ENCODE results near the gene TNIK. TPM values are rescaled to one million over a fixed set of nuclear protein-coding genes. Genes with fewer than 3 reads are reported as not detected.

Gene TNIK
- polyA plus RNA-seq, 1 donor from 2014 or later = 19.3 TPM

DNA sequence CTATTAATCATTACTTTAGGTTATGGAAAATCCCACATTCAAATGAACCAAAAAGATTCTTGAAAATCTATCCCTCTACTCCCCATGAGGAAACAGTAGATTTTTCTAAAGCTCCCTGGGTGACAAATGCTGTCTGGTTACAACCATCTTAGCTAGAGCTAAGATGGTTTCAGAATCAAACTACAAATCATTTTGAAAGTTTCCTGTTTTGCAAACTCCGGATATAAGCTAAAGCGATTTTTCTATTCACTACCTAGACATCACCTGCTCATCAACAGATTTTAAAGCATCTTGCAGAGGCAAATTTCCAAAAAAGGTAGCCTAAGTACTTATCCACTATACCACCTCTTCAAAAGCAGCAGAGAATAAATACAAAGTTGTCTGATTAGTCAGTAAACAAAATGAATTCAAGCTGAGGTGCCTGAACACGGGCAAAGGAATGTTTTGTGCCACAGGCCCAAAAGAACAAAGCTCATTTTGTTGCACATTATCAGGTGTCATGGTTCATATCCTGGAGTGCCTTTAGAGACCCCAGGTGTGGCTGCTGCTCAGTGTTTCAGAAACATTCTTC, 204.9 kb downstream of the TNIK start:
- H3K9me2 ChIP-seq (ENCODE audit: insufficient read depth, low read length) = no peaks in the 10 kb centered on the region
- TF ChIP-seq, protein P1, sequence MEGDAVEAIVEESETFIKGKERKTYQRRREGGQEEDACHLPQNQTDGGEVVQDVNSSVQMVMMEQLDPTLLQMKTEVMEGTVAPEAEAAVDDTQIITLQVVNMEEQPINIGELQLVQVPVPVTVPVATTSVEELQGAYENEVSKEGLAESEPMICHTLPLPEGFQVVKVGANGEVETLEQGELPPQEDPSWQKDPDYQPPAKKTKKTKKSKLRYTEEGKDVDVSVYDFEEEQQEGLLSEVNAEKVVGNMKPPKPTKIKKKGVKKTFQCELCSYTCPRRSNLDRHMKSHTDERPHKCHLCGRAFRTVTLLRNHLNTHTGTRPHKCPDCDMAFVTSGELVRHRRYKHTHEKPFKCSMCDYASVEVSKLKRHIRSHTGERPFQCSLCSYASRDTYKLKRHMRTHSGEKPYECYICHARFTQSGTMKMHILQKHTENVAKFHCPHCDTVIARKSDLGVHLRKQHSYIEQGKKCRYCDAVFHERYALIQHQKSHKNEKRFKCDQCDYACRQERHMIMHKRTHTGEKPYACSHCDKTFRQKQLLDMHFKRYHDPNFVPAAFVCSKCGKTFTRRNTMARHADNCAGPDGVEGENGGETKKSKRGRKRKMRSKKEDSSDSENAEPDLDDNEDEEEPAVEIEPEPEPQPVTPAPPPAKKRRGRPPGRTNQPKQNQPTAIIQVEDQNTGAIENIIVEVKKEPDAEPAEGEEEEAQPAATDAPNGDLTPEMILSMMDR (IDR thresholded peaks at IDR 0.05; ENCODE audit: poor library complexity, severe bottlenecking) = no peak
- no peak for TF ChIP-seq MXI1 (conservative IDR thresholded peaks at IDR 0.05; ENCODE audit: poor library complexity, severe bottlenecking)
- no peak for TF ChIP-seq EP300 (conservative IDR thresholded peaks at IDR 0.05; ENCODE audit: poor library complexity, severe bottlenecking)
- TF ChIP-seq POLR2AphosphoS5 (IDR thresholded peaks at IDR 0.05) = no peak
- TF ChIP-seq SMC3 (conservative IDR thresholded peaks at IDR 0.05; ENCODE audit: poor library complexity) = no peak
- no peak for TF ChIP-seq RAD21 (conservative IDR thresholded peaks at IDR 0.05)
- TF ChIP-seq EZH2 (IDR thresholded peaks at IDR 0.05; ENCODE audit: borderline replicate concordance, insufficient read depth, low read length, poor library complexity, severe bottlenecking) = no peak
- TF ChIP-seq, protein P2, sequence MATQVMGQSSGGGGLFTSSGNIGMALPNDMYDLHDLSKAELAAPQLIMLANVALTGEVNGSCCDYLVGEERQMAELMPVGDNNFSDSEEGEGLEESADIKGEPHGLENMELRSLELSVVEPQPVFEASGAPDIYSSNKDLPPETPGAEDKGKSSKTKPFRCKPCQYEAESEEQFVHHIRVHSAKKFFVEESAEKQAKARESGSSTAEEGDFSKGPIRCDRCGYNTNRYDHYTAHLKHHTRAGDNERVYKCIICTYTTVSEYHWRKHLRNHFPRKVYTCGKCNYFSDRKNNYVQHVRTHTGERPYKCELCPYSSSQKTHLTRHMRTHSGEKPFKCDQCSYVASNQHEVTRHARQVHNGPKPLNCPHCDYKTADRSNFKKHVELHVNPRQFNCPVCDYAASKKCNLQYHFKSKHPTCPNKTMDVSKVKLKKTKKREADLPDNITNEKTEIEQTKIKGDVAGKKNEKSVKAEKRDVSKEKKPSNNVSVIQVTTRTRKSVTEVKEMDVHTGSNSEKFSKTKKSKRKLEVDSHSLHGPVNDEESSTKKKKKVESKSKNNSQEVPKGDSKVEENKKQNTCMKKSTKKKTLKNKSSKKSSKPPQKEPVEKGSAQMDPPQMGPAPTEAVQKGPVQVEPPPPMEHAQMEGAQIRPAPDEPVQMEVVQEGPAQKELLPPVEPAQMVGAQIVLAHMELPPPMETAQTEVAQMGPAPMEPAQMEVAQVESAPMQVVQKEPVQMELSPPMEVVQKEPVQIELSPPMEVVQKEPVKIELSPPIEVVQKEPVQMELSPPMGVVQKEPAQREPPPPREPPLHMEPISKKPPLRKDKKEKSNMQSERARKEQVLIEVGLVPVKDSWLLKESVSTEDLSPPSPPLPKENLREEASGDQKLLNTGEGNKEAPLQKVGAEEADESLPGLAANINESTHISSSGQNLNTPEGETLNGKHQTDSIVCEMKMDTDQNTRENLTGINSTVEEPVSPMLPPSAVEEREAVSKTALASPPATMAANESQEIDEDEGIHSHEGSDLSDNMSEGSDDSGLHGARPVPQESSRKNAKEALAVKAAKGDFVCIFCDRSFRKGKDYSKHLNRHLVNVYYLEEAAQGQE (IDR thresholded peaks at IDR 0.05; ENCODE audit: borderline replicate concordance) = no peak
- TF ChIP-seq TAF1 (IDR thresholded peaks at IDR 0.05; ENCODE audit: low read depth) = no peak
- no peaks in the 10 kb centered on the region for H4K20me1 ChIP-seq (ENCODE audit: insufficient read depth)
- H3K9me3 ChIP-seq (ENCODE audit: low read length) = no peaks in the 10 kb centered on the region
- no peak overlapping the region for H3K9ac ChIP-seq (ENCODE audit: low read length)
- no peaks in the 10 kb centered on the region for H3K79me2 ChIP-seq (replicated peaks; ENCODE audit: insufficient read depth, low read length)
- no peaks in the 10 kb centered on the region for H3K36me3 ChIP-seq (ENCODE audit: insufficient read depth, low read length)
- no peaks in the 10 kb centered on the region for H3F3A ChIP-seq (ENCODE audit: insufficient read depth, low read length, poor library complexity, severe bottlenecking)
- no peak overlapping the region for H3K27ac ChIP-seq (ENCODE audit: low read length)
- H2AFZ ChIP-seq (ENCODE audit: low read depth, low read length) = no peak overlapping the region
- no peak overlapping the region for H3K4me2 ChIP-seq (ENCODE audit: low read length)
- no peaks in the 10 kb centered on the region for H3K27me3 ChIP-seq (ENCODE audit: insufficient read depth, low read depth, low read length)
- H3K4me3 ChIP-seq (ENCODE audit: low read length) = no peak overlapping the region

DNA sequence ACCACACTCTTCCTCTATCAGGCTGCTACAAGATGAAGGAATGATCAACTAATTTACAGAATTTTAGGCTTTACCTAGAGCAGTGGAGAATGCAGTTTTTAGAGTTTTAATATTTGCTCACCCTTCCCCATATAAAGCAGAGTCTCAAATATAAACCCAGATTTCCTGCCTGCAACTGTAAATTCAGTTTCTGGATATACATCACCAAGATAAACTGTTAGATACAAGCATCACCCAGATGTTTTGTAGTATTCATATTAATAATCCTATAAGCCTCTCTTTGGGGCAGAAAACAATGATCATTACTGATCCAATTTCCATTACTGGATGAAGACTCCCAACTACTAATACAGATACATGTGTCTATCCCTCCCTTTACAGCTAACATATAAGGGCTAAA, 205.9 kb downstream of the TNIK start:
- H3K79me2 ChIP-seq (replicated peaks; ENCODE audit: insufficient read depth, low read length) = no peaks in the 10 kb centered on the region
- no peaks in the 10 kb centered on the region for H3F3A ChIP-seq (ENCODE audit: insufficient read depth, low read length, poor library complexity, severe bottlenecking)
- H2AFZ ChIP-seq (ENCODE audit: low read depth, low read length) = no peak overlapping the region
- no peaks in the 10 kb centered on the region for H3K9me3 ChIP-seq (ENCODE audit: low read length)
- no peak overlapping the region for H3K9ac ChIP-seq (ENCODE audit: low read length)
- H3K4me2 ChIP-seq (ENCODE audit: low read length) = no peak overlapping the region
- H3K9me2 ChIP-seq (ENCODE audit: insufficient read depth, low read length) = no peaks in the 10 kb centered on the region
- no peaks in the 10 kb centered on the region for H3K27me3 ChIP-seq (ENCODE audit: insufficient read depth, low read depth, low read length)
- no peak overlapping the region for H3K27ac ChIP-seq (ENCODE audit: low read length)
- no peaks in the 10 kb centered on the region for H4K20me1 ChIP-seq (ENCODE audit: insufficient read depth)
- no peak for TF ChIP-seq MXI1 (conservative IDR thresholded peaks at IDR 0.05; ENCODE audit: poor library complexity, severe bottlenecking)
- no peak for TF ChIP-seq EZH2 (IDR thresholded peaks at IDR 0.05; ENCODE audit: borderline replicate concordance, insufficient read depth, low read length, poor library complexity, severe bottlenecking)
- no peak for TF ChIP-seq EP300 (conservative IDR thresholded peaks at IDR 0.05; ENCODE audit: poor library complexity, severe bottlenecking)
- no peak for TF ChIP-seq SMC3 (conservative IDR thresholded peaks at IDR 0.05; ENCODE audit: poor library complexity)
- no peak for TF ChIP-seq TAF1 (IDR thresholded peaks at IDR 0.05; ENCODE audit: low read depth)
- TF ChIP-seq POLR2AphosphoS5 (IDR thresholded peaks at IDR 0.05) = no peak
- TF ChIP-seq, protein P1 (IDR thresholded peaks at IDR 0.05; ENCODE audit: poor library complexity, severe bottlenecking) = no peak
- H3K4me3 ChIP-seq (ENCODE audit: low read length) = no peak overlapping the region
- no peaks in the 10 kb centered on the region for H3K36me3 ChIP-seq (ENCODE audit: insufficient read depth, low read length)
